Esophagus muscularis mucosa (tissue), 4 donors: ENCODE measurements around the gene SMIM5. TPM values are rescaled to one million over a fixed set of nuclear protein-coding genes. Genes with fewer than 3 reads are reported as not detected.

Experiments used
- DNase-seq: peaks from one replicate; pipeline ENCODE4 v3.0.0-alpha.2; 2017; ENCODE audit errors: extremely low spot score
- H3K27ac ChIP-seq, 4 donors: fragments of 200-600 bp; sonication (generic); replicated peaks in 1 of 4; 1 replicate in 3 of 4; 2 replicates in 1 of 4; pipeline ENCODE4 v1.5.1; 2016 to 2019; ENCODE audit warnings: mild to moderate bottlenecking in 1 of 4
- H3K27me3 ChIP-seq, 4 donors: fragments of 200-600 bp; sonication (generic); one replicate each; pipeline versions ENCODE4 v1.5.1 to v1.6.0; 2016 to 2019
- H3K36me3 ChIP-seq, 4 donors: fragments of 200-600 bp; sonication (generic); one replicate each; pipeline ENCODE4 v1.5.1; 2016 to 2019
- H3K4me1 ChIP-seq, 4 donors: fragments of 200-600 bp; sonication (generic); one replicate each; pipeline ENCODE4 v1.5.1; 2016 to 2019
- H3K4me3 ChIP-seq, 4 donors: fragments of 200-600 bp; sonication (generic); 1 replicate in 2 of 4; 2 replicates in 2 of 4; pipeline ENCODE4 v1.5.1; 2016 to 2019; ENCODE audit warnings: mild to moderate bottlenecking in 4 of 4, moderate library complexity in 1 of 4
- H3K9me3 ChIP-seq, 4 donors: fragments of 200-600 bp; sonication (generic); 1 replicate in 3 of 4; 2 replicates in 1 of 4; pipeline ENCODE4 v1.5.1; 2016 to 2019
- CTCF ChIP-seq, 3 experiments: fragments of 200-600 bp in 2 of 3; fragments of 450-650 bp in 1 of 3; sonication (generic) in 2 of 3; IDR thresholded peaks; one replicate each; pipeline ENCODE4 v1.5.1; 2017 to 2019; ENCODE audit warnings: antibody characterized with exemption in 3 of 3, mild to moderate bottlenecking in 2 of 3, moderate library complexity in 1 of 3
- EP300 ChIP-seq: sonication (generic); formaldehyde crosslinking; IDR thresholded peaks from one replicate; pipeline ENCODE4 v1.6.1; 2017; ENCODE audit warnings: antibody characterized with exemption
- POLR2A ChIP-seq: fragments of 450-650 bp; IDR thresholded peaks from one replicate; pipeline ENCODE4 v1.6.1; 2017; ENCODE audit warnings: antibody characterized with exemption, moderate library complexity, mild to moderate bottlenecking, low read depth
- POLR2AphosphoS5 ChIP-seq, 2 donors: sonication (generic); formaldehyde crosslinking; IDR thresholded peaks; one replicate each; pipeline ENCODE4 v1.6.1; 2017; ENCODE audit warnings: antibody characterized with exemption in 2 of 2
- WGBS: methylation state at CpG from one replicate; pipeline ENCODE4 v1.1.5; 2018; 5-methylcytosine and 5-hydroxymethylcytosine counted together
- intact Hi-C: fragments of 100-400 bp; cut with DNase I; formaldehyde crosslinking; loops from one replicate; pipeline ENCODE4 v1.15.1; 2023
- total RNA-seq, 4 donors: library from RNA; depleted of rRNA; stranded (reverse); fragments of >200 nt; gene quantifications; one replicate each; pipeline versions ENCODE4 v1.1.0 to v1.2.1, GENCODE V29; 2016

Gene SMIM5
- total RNA-seq, 4 donors from 2014 or later, result 4.3 to 6.6 (median 5.6) TPM

DNA sequence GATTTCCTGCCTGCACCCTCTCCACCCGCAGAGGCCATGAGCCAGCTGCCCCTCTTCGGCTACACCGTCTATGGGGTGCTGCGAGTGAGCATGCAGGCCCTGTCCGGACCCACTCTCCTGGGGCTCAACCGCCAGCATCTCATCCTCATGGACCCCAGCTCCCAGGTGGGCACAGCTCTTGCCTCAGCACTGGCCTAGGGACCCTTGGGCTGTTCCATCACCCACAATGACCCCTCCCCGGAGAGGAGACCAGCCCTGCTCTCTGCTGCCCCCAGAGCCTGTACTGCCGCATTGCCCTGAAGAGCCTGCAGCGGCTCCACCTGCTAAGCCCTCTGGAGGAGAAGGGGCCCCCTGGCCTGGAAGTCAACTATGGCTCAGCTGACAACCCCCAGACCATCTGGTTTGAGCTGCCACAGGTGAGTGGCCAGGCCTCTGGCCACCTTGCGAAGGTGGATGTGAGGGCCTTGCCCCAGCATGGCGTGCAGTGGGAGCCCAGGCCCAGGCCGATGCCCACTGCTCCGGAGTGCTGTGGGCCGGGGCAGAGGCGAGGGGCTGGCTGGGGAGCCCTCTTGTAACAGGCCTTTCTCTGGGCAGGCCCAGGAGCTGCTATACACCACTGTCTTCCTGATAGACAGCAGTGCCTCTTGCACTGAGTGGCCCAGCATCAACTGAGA lies 7.3 kb upstream of the SMIM5 start:
- no peak overlapping the region for H3K4me3 ChIP-seq
- DNase-seq, result no peak

DNA sequence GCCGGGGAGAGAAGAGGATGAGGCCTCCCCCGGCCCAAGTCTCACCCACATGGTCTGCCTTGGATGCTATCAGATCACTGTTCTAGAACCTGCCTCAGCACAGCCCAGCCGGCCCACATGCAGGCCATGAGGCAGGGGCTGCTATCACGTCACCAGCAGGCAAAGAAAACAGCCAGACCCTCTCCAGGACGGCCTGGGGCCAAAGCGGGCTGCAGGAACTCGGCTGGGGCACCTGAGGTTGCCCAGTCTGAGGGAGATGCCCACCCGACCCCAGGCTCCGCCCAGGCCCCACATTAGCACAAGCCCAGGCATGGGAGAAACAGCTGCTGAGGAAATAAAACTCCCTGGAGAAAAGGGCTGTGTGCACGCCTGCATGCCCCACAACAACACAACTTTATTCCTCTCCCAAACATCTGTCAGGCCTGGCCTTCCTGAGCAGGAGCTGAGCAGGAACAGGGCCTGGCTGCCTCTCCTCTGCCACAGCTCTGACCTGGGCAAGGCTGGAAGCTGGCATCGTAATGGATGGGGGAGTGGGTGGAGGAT lies 6.7 kb upstream of the SMIM5 start:
- H3K27ac ChIP-seq, result no peak overlapping the region
- intact Hi-C loops, result no loop called here
- no peaks in the 10 kb centered on the region for H3K9me3 ChIP-seq
- TF ChIP-seq POLR2A, result no peak
- no peak for TF ChIP-seq EP300
- no peak for TF ChIP-seq CTCF (IDR thresholded peaks at IDR 0.05)
- TF ChIP-seq POLR2AphosphoS5 (IDR thresholded peaks at IDR 0.05), result no peak
- H3K4me1 ChIP-seq, result no peaks in the 10 kb centered on the region
- 80% methylated on average over 2 of the region's 11 CpGs for WGBS
- DNase-seq, result no peak
- no peak overlapping the region for H3K4me3 ChIP-seq
- peaks cover 10 to 89% (median 67%) of the 10 kb centered on the region in 4 donors for H3K36me3 ChIP-seq
- H3K27me3 ChIP-seq, result no peaks in the 10 kb centered on the region

More for the DNA sequence above, 7.3 kb upstream of the SMIM5 start:
- H3K9me3 ChIP-seq, result no peaks in the 10 kb centered on the region
- 20% methylated on average over 3 of the region's 15 CpGs for WGBS
- TF ChIP-seq EP300, result no peak
- peak; percentile 12 to 59 (median 25) for TF ChIP-seq CTCF (IDR thresholded peaks at IDR 0.05)
- peaks cover 10 to 89% (median 71%) of the 10 kb centered on the region in 4 donors for H3K36me3 ChIP-seq
- intact Hi-C loops, result no loop called here
- no peak overlapping the region for H3K27ac ChIP-seq
- no peaks in the 10 kb centered on the region for H3K4me1 ChIP-seq
- H3K27me3 ChIP-seq, result no peaks in the 10 kb centered on the region

DNA sequence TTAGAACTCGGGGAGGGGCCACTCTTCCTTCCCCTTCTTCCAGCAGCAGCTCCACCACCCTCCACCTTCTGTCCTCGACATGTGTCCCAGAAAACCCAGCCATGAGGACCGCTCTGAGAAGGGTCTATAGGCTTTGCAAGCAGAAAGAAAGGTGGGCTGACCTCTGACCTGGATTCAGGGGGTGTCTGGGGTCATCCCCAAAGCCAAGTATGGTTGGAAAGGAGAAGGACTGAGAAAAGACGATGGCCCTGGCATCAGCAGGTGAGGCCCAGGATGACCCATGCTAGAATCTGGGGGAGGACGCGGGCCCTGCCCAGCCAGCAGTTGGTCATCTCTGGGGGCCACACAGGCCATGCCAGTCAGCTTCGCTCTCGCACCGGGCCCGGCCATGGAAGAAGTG lies 6.1 kb upstream of the SMIM5 start:
- Histone ChIP-seq H3K27me3 (no peaks in the 10 kb centered on the region), H3K4me3 (no peak overlapping the region), H3K4me1 (peaks cover 0 to under 1% (median 0%) of the 10 kb centered on the region in 4 donors), H3K9me3 (no peaks in the 10 kb centered on the region), H3K36me3 (peaks cover 10 to 87% (median 62%) of the 10 kb centered on the region in 4 donors), H3K27ac (no peak overlapping the region)
- TF ChIP-seq CTCF (IDR thresholded peaks at IDR 0.05) (no peak), POLR2AphosphoS5 (IDR thresholded peaks at IDR 0.05) (no peak), POLR2A (no peak)
- intact Hi-C loops, result no loop called here
- WGBS, result 84% methylated on average over 10 of the region's 10 CpGs
- DNase-seq, result no peak

DNA sequence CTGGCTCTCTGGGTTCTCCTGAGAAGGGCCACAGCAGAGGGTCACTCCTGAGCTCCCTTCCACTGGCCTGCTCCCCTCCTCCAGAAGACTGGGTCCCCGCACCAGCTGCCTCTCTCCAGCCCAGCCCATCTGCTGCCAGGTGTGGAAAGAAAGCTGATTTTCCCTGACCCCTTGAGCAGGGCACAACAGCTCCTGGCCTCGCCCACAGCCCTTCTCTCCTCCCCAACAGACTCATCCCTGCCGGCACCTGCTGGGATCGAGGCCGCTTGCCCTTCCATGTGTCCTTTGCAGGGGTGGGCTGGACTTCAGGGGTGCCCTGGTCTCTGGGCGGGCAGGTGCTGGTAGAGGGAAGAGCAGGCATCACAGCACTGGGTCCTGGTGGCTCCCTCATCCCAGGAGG lies 4.8 kb upstream of the SMIM5 start:
- Histone ChIP-seq H3K27ac (no peak overlapping the region), H3K9me3 (no peaks in the 10 kb centered on the region), H3K4me1 (peaks cover 11 to 14% (median 11%) of the 10 kb centered on the region in 4 donors), H3K4me3 (no peak overlapping the region), H3K36me3 (peaks cover 10 to 75% (median 56%) of the 10 kb centered on the region in 4 donors), H3K27me3 (no peaks in the 10 kb centered on the region)
- no peak for TF ChIP-seq EP300
- no peak for TF ChIP-seq CTCF (IDR thresholded peaks at IDR 0.05)
- no peak for TF ChIP-seq POLR2AphosphoS5 (IDR thresholded peaks at IDR 0.05)
- no peak for TF ChIP-seq POLR2A
- 77% methylated on average over 4 of the region's 6 CpGs for WGBS
- DNase-seq, result no peak
- intact Hi-C loops, result no loop called here
